ENCODE results near the gene ZNF420. TPM values are rescaled to one million over a fixed set of nuclear protein-coding genes. Genes with fewer than 3 reads are reported as not detected.

Gene ZNF420
- total and polyA plus RNA-seq, 2 experiments from 2014 or later, result 6.0 to 12.9 TPM

DNA sequence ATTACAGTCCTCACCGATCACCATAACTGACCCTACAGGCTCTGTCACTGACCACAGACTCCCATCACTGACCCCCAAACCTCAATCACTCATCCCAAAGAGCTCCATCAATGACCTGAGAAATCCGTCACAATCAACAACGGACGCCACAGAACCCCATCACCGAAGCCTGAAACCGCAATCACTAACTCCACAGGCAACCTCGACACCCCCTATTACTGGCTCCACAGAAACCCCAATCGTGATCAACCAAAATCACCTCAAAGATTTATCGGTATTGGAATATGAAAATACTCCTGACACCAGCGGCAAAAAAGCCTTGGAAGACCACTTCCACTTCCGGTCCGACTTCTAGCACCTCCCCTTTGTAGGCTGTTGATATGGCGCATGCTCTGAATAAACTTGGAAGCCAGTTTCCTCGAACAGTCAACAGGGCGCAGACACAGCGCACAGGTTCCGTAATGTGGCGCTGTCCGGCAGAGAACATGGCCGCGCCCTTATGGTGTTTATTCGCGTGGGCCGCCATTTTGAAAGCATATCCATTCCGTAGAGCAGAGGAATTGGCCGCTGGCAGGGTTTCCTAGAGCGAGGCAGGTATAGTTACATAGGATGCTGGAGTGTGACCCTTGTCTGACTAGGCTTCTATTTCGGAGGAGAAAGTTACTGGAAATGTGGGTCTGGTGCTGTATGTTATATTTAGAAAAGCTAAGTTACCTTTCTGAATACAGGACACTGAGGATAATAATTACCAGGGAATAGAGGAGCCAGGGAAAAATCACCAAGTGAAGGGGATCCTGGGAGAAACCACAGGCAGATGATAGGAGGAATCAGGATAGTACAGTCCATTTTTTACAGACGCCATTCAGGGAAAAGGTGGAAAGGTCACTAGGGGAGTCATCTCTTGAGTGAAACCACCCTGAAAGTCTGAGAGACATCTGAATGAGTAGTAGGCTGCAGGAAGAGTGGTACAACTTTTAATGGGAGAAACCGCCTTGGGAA, 94.4 kb downstream of the ZNF420 start, which contains the start of gene ZNF585A:
Gene ZNF585A, minus strand, starts transcription at position 328 of the 999 bp plus-strand sequence. CDS start 2,785 bp downstream, outside the sequence.
- Histone ChIP-seq H3K27me3 (no peaks in the 10 kb centered on the region), H3K4me1 (ENCODE audit: insufficient read depth) (no peaks in the 10 kb centered on the region), H4K20me1 (ENCODE audit: insufficient read depth, poor library complexity, severe bottlenecking) (no peaks in the 10 kb centered on the region), H3K9me3 (ENCODE audit: low read depth) (peaks cover 17% of the 10 kb centered on the region), H3K27ac (peak within 1 kb of the TSS; percentile 32), H3K36me3 (replicated peaks; ENCODE audit: insufficient read depth, low read depth) (peaks cover 11% of the 10 kb centered on the region), H3K4me3 (peak within 1 kb of the TSS; percentile 71), H3K9me2 (replicated peaks; ENCODE audit: insufficient read depth) (no peaks in the 10 kb centered on the region), H3K4me2 (peak within 1 kb of the TSS; percentile 70), H2AFZ (peak within 1 kb of the TSS; percentile 73), H3K79me2 (peaks cover 5% of the 10 kb centered on the region)
- TF ChIP-seq, protein P1, sequence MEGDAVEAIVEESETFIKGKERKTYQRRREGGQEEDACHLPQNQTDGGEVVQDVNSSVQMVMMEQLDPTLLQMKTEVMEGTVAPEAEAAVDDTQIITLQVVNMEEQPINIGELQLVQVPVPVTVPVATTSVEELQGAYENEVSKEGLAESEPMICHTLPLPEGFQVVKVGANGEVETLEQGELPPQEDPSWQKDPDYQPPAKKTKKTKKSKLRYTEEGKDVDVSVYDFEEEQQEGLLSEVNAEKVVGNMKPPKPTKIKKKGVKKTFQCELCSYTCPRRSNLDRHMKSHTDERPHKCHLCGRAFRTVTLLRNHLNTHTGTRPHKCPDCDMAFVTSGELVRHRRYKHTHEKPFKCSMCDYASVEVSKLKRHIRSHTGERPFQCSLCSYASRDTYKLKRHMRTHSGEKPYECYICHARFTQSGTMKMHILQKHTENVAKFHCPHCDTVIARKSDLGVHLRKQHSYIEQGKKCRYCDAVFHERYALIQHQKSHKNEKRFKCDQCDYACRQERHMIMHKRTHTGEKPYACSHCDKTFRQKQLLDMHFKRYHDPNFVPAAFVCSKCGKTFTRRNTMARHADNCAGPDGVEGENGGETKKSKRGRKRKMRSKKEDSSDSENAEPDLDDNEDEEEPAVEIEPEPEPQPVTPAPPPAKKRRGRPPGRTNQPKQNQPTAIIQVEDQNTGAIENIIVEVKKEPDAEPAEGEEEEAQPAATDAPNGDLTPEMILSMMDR (IDR thresholded peaks at IDR 0.05; ENCODE audit: poor library complexity), result no peak
- TF ChIP-seq EZH2 (IDR thresholded peaks at IDR 0.05; ENCODE audit: borderline replicate concordance) (no peak), EZH2phosphoT487 (IDR thresholded peaks at IDR 0.05; ENCODE audit: low read depth, severe bottlenecking, unreplicated experiment) (no peak)
- DNase-seq (ENCODE audit: low spot score), result peak; percentile 95
- 9% methylated on average over 30 of the region's 30 CpGs for WGBS (ENCODE audit: low lambda C conversion rate, missing lambda C conversion rate)

Other genes starting within 250 kb of the ZNF420 start
- gene ZNF790, start 240.0 kb upstream of the ZNF420 start, total RNA-seq, result 8.7 and 13.8 TPM in 2 replicates
- gene ZNF790, start 240.0 kb upstream of the ZNF420 start, polyA plus RNA-seq, result 2.4 and 4.0 TPM in 2 replicates
- gene ZNF345, start 227.6 kb upstream of the ZNF420 start, total RNA-seq, result 4.8 and 7.9 TPM in 2 replicates
- 5.8 and 6.0 TPM in 2 replicates for gene ZNF345, start 227.6 kb upstream of the ZNF420 start, polyA plus RNA-seq
- 2.0 TPM in 2 replicates for gene ZNF829, start 162.1 kb upstream of the ZNF420 start, total RNA-seq
- 0.83 and 1.6 TPM in 2 replicates for gene ZNF829, start 162.1 kb upstream of the ZNF420 start, polyA plus RNA-seq
- 3.9 and 8.9 TPM in 2 replicates for gene ZNF568, start 162.1 kb upstream of the ZNF420 start, total RNA-seq
- gene ZNF568, start 162.1 kb upstream of the ZNF420 start, polyA plus RNA-seq, result 2.5 and 4.4 TPM in 2 replicates
- gene ZNF585A, start 94.3 kb downstream of the ZNF420 start, total RNA-seq, result 5.0 and 13.3 TPM in 2 replicates
- gene ZNF585A, start 94.3 kb downstream of the ZNF420 start, polyA plus RNA-seq, result 7.0 and 8.3 TPM in 2 replicates
- 3.4 and 7.2 TPM in 2 replicates for gene ZNF585B, start 132.1 kb downstream of the ZNF420 start, total RNA-seq
- 1.4 and 3.8 TPM in 2 replicates for gene ZNF585B, start 132.1 kb downstream of the ZNF420 start, polyA plus RNA-seq
- 4.3 and 4.9 TPM in 2 replicates for gene ZNF383, start 139.8 kb downstream of the ZNF420 start, total RNA-seq
- 3.7 and 4.8 TPM in 2 replicates for gene ZNF383, start 139.8 kb downstream of the ZNF420 start, polyA plus RNA-seq